PC-9 (cell line): ENCODE data around the gene PSMD1. TPM values are rescaled to one million over a fixed set of nuclear protein-coding genes. Genes with fewer than 3 reads are reported as not detected.

ENCODE experiments used
- BruUV-seq: library from RNA; stranded (reverse); fragments of 400-500 nt; replicated peaks from 2 replicates; lab custom pipeline; 2021; lab: Mats Ljungman, UMichigan
- CTCF ChIA-PET: fragments of 300-600 bp; sonication (Branson Sonifier 250); formaldehyde crosslinking; loops from one replicate; lab custom pipeline; 2022; ENCODE audit warnings: antibody characterized with exemption; lab: Charles Lee
- POLR2A ChIA-PET: fragments of 300-600 bp; sonication (Branson Sonifier 250); formaldehyde crosslinking; loops from one replicate; lab custom pipeline; 2022; ENCODE audit warnings: antibody characterized with exemption; ENCODE audit not compliant: unreplicated experiment; lab: Charles Lee
- DNase-seq, 2 experiments: peaks; one replicate each; pipeline versions ENCODE4 v3.0.0 to v3.0.0-alpha.2; 2015 to 2022; ENCODE audit warnings: mixed read lengths in 1 of 2
- H2AFZ ChIP-seq: fragments of 200-600 bp; sonication (generic); 2 replicates; pipeline ENCODE4 v1.8.1; 2017; ENCODE audit warnings: antibody characterized with exemption
- H3F3A ChIP-seq: fragments of 200-600 bp; sonication (generic); 2 replicates; pipeline ENCODE4 v1.8.1; 2017; ENCODE audit warnings: antibody characterized with exemption, mild to moderate bottlenecking, low read depth; ENCODE audit not compliant: insufficient read depth
- H3K27ac ChIP-seq: fragments of 200-600 bp; sonication (generic); 2 replicates; pipeline ENCODE4 v1.6.1; 2016; ENCODE audit warnings: mixed run types
- H3K27me3 ChIP-seq: fragments of 200-600 bp; sonication (generic); 2 replicates; pipeline ENCODE4 v1.6.1; 2016; ENCODE audit warnings: low read depth, mixed run types; ENCODE audit not compliant: insufficient read depth
- H3K36me3 ChIP-seq: fragments of 200-600 bp; sonication (generic); 2 replicates; pipeline ENCODE4 v1.6.1; 2016; ENCODE audit warnings: low read depth, mixed run types
- H3K4me1 ChIP-seq: fragments of 200-600 bp; sonication (generic); replicated peaks from 2 replicates; pipeline ENCODE4 v1.6.1; 2016; ENCODE audit warnings: mixed run types; ENCODE audit not compliant: insufficient read depth
- H3K4me2 ChIP-seq: fragments of 200-600 bp; sonication (generic); 2 replicates; pipeline ENCODE4 v1.6.1; 2017; ENCODE audit warnings: mixed run types
- H3K4me3 ChIP-seq: fragments of 200-600 bp; sonication (generic); 2 replicates; pipeline ENCODE4 v1.6.1; 2016; ENCODE audit warnings: mixed run types
- H3K79me2 ChIP-seq: fragments of 200-600 bp; sonication (generic); 2 replicates; pipeline ENCODE4 v1.6.1; 2017; ENCODE audit warnings: low read depth, mixed run types
- H3K9me2 ChIP-seq: fragments of 200-600 bp; sonication (generic); 2 replicates; pipeline ENCODE4 v1.8.1; 2017; ENCODE audit warnings: mild to moderate bottlenecking; ENCODE audit not compliant: insufficient read depth
- H3K9me3 ChIP-seq: fragments of 200-600 bp; sonication (generic); 2 replicates; pipeline ENCODE4 v1.8.1; 2016; ENCODE audit warnings: low read depth; ENCODE audit not compliant: insufficient read depth
- H4K20me1 ChIP-seq: fragments of 200-600 bp; sonication (generic); 2 replicates; pipeline ENCODE4 v1.8.1; 2017; ENCODE audit not compliant: insufficient read depth
- CTCF ChIP-seq: fragments of 200-600 bp; sonication (generic); conservative IDR thresholded peaks from 2 replicates; pipeline ENCODE4 v1.6.1; 2017; ENCODE audit warnings: mixed run types, antibody characterized with exemption, mild to moderate bottlenecking, moderate library complexity
- EZH2 ChIP-seq: fragments of 200-600 bp; sonication (generic); IDR thresholded peaks from 2 replicates; pipeline ENCODE4 v1.8.0; 2017; ENCODE audit warnings: antibody characterized with exemption, low read depth
- intact Hi-C: fragments of 100-400 bp; cut with micrococcal nuclease; formaldehyde crosslinking; loops from one replicate; pipeline ENCODE4 v1.10.0; 2022; ENCODE audit not compliant: unreplicated experiment
- total RNA-seq: library from RNA; stranded (reverse); gene quantifications from 2 replicates; pipeline ENCODE4 v1.2.3, GENCODE V29; 2021

The PSMD1 gene
- total RNA-seq, 1 experiment from 2014 or later, result 119 TPM

- H3K36me3 ChIP-seq, result no peaks in the 10 kb centered on the region
- H3K9me2 ChIP-seq, result no peaks in the 10 kb centered on the region
- H3K9me3 ChIP-seq, result no peaks in the 10 kb centered on the region
- ChIA-PET POLR2A (no interaction called here), CTCF (no interaction called here)
- H3K27ac ChIP-seq, result no peak overlapping the region
- intact Hi-C loops, result no loop called here
- no peaks in the 10 kb centered on the region for H3F3A ChIP-seq
- H3K79me2 ChIP-seq, result no peaks in the 10 kb centered on the region
- H3K4me1 ChIP-seq, result peaks cover 25% of the 10 kb centered on the region
- H2AFZ ChIP-seq, result no peak overlapping the region
- BruUV-seq, result no TSS peak
- no peak for TF ChIP-seq EZH2
- no peak for TF ChIP-seq CTCF
- no peaks in the 10 kb centered on the region for H4K20me1 ChIP-seq
- no peak for DNase-seq
- peaks cover 3% of the 10 kb centered on the region; the same call in 1 of the 2 replicates for H3K27me3 ChIP-seq
- H3K4me3 ChIP-seq, result no peak overlapping the region
- no peak overlapping the region for H3K4me2 ChIP-seq
Observed at GRCh38 chr2:231201475-231201814, 144.8 kb downstream of the PSMD1 start.

GRCh38 chr2:231203087-231203486 lies 146.4 kb downstream of the PSMD1 start:
- POLR2A ChIA-PET, result no interaction called here
- no TSS peak for BruUV-seq
- H3K79me2 ChIP-seq, result no peaks in the 10 kb centered on the region

GRCh38 chr2:231204146-231204545 lies 147.5 kb downstream of the PSMD1 start:
- H3K4me1 ChIP-seq, result peaks cover 18% of the 10 kb centered on the region
- no peak for DNase-seq
- no TSS peak for BruUV-seq
- H3K36me3 ChIP-seq, result 0 out of 2 replicates have a peak, but pooled peaks cover 4% of the 10 kb centered on the region
- no peak overlapping the region for H2AFZ ChIP-seq
- intact Hi-C loops, result no loop called here
- no peaks in the 10 kb centered on the region for H3K27me3 ChIP-seq
- H3K9me3 ChIP-seq, result no peaks in the 10 kb centered on the region
- H3K9me2 ChIP-seq, result no peaks in the 10 kb centered on the region
- POLR2A ChIA-PET, result no interaction called here
- H3F3A ChIP-seq, result no peaks in the 10 kb centered on the region
- no peak for TF ChIP-seq EZH2
- TF ChIP-seq CTCF, result no peak
- CTCF ChIA-PET, result no interaction called here
- H4K20me1 ChIP-seq, result no peaks in the 10 kb centered on the region
- H3K4me3 ChIP-seq, result no peak overlapping the region
- no peaks in the 10 kb centered on the region for H3K79me2 ChIP-seq
- no peak overlapping the region for H3K27ac ChIP-seq
- H3K4me2 ChIP-seq, result no peak overlapping the region

More at GRCh38 chr2:231203087-231203486, 146.4 kb downstream of the PSMD1 start:
- Histone ChIP-seq H3K9me3 (no peaks in the 10 kb centered on the region), H3K27me3 (no peaks in the 10 kb centered on the region), H3K4me3 (no peak overlapping the region), H3K36me3 (0 out of 2 replicates have a peak, but pooled peaks cover under 1% of the 10 kb centered on the region), H3K4me2 (no peak overlapping the region), H4K20me1 (no peaks in the 10 kb centered on the region), H3K4me1 (peaks cover 21% of the 10 kb centered on the region), H3K27ac (no peak overlapping the region), H3F3A (no peaks in the 10 kb centered on the region), H2AFZ (no peak overlapping the region), H3K9me2 (no peaks in the 10 kb centered on the region)
- intact Hi-C loops, result no loop called here
- CTCF ChIA-PET, result no interaction called here
- no peak for TF ChIP-seq CTCF
- TF ChIP-seq EZH2, result no peak
- DNase-seq, result no peak
